Hepatocyte (in vitro differentiated cells): Measurements from ENCODE around the gene TEAD1. TPM values are rescaled to one million over a fixed set of nuclear protein-coding genes. Genes with fewer than 3 reads are reported as not detected.

Experiments
- DNase-seq: peaks from one replicate; pipeline ENCODE4 v3.0.0-alpha.2; 2016; ENCODE audit warnings: low spot score
- H2AFZ ChIP-seq: fragments of 200-600 bp; sonication (generic); 2 replicates; pipeline ENCODE4 v1.6.0; 2016; ENCODE audit warnings: antibody characterized with exemption, mild to moderate bottlenecking
- H3K27ac ChIP-seq: fragments of 200-600 bp; sonication (generic); 2 replicates; pipeline ENCODE4 v1.5.1; 2016; ENCODE audit warnings: mild to moderate bottlenecking
- H3K27me3 ChIP-seq: fragments of 200-600 bp; sonication (generic); 2 replicates; pipeline ENCODE4 v1.6.1; 2016
- H3K36me3 ChIP-seq: fragments of 200-600 bp; sonication (generic); replicated peaks from 2 replicates; pipeline ENCODE4 v1.5.1; 2016; ENCODE audit warnings: low read depth; ENCODE audit not compliant: insufficient read depth
- H3K4me1 ChIP-seq: fragments of 200-600 bp; sonication (generic); 2 replicates; pipeline ENCODE4 v1.5.1; 2016; ENCODE audit warnings: mild to moderate bottlenecking, moderate library complexity; ENCODE audit not compliant: insufficient read depth
- H3K4me2 ChIP-seq: fragments of 200-600 bp; sonication (generic); 2 replicates; pipeline ENCODE4 v1.6.0; 2016
- H3K4me3 ChIP-seq: fragments of 200-600 bp; sonication (generic); 2 replicates; pipeline ENCODE4 v1.5.1; 2016; ENCODE audit warnings: mild to moderate bottlenecking
- H3K79me2 ChIP-seq: fragments of 200-600 bp; sonication (generic); 2 replicates; pipeline ENCODE4 v1.6.0; 2017; ENCODE audit warnings: mild to moderate bottlenecking
- H3K9me2 ChIP-seq: fragments of 200-600 bp; sonication (generic); replicated peaks from 2 replicates; pipeline ENCODE4 v1.6.0; 2017; ENCODE audit warnings: mild to moderate bottlenecking; ENCODE audit not compliant: insufficient read depth
- H3K9me3 ChIP-seq: fragments of 200-600 bp; sonication (generic); 2 replicates; pipeline ENCODE4 v1.5.1; 2016; ENCODE audit warnings: low read depth, mild to moderate bottlenecking
- H4K20me1 ChIP-seq: fragments of 200-600 bp; sonication (generic); 2 replicates; pipeline ENCODE4 v1.6.0; 2016; ENCODE audit warnings: mild to moderate bottlenecking; ENCODE audit not compliant: insufficient read depth, poor library complexity, severe bottlenecking
- CTCF ChIP-seq: fragments of 200-600 bp; sonication (generic); IDR thresholded peaks from 2 replicates; pipeline ENCODE4 v1.5.1; 2016; ENCODE audit warnings: antibody characterized with exemption, mild to moderate bottlenecking; ENCODE audit not compliant: poor library complexity
- EZH2 ChIP-seq: fragments of 200-600 bp; sonication (generic); IDR thresholded peaks from 2 replicates; pipeline ENCODE4 v1.6.1; 2016; ENCODE audit warnings: antibody characterized with exemption, mild to moderate bottlenecking, borderline replicate concordance
- EZH2phosphoT487 ChIP-seq: fragments of 200-600 bp; sonication (generic); IDR thresholded peaks from one replicate; pipeline ENCODE4 v1.6.1; 2018; ENCODE audit warnings: antibody characterized with exemption, mild to moderate bottlenecking, low read depth, moderate library complexity; ENCODE audit not compliant: unreplicated experiment, severe bottlenecking
- WGBS: methylation state at CpG from one replicate; pipeline ENCODE4 v1.1.6; 2016; ENCODE audit warnings: low lambda C conversion rate; ENCODE audit errors: missing lambda C conversion rate; 5-methylcytosine and 5-hydroxymethylcytosine counted together
- polyA plus RNA-seq: library from polyadenylated mRNA; unstranded; fragments of >200 nt; fragmentation: Nextera tagmentation; extraction: Ambion mirVana; gene quantifications from 2 replicates; pipeline ENCODE4 v1.2.1, GENCODE V29; 2016
- total RNA-seq: library from RNA; depleted of rRNA; stranded (reverse); fragments of >200 nt; gene quantifications from 2 replicates; pipeline ENCODE4 v1.2.3, GENCODE V29; 2014

TEAD1 gene
- total and polyA plus RNA-seq, 2 experiments from 2014 or later: 37.2 to 82.2 TPM

DNA sequence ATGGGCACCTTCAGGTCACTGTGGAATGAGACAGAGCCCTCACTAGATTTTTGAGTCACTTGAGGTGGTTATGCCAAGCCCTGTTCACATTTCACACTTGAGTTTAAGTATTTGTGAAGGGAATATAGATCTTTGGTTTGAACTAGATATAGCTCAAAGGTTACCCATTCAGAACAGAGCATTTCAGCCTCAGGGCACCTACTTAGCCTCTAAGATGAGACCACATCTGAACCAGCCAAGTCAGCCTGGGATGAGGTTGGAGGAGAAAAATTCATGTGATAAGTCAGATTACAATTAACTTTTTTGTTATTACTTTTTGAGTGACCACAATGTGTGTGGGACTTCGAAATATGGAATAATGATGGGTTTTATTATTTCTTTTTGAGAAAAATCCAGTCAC, 127.8 kb downstream of the TEAD1 start:
- H3K9me3 ChIP-seq: no peaks in the 10 kb centered on the region
- H3K4me1 ChIP-seq: peaks cover 82% of the 10 kb centered on the region
- H3K4me2 ChIP-seq: peak overlapping the region; percentile 67
- H3K79me2 ChIP-seq: peaks cover 73% of the 10 kb centered on the region
- no peak overlapping the region for H2AFZ ChIP-seq
- H3K4me3 ChIP-seq: no peak overlapping the region
- peak overlapping the region; percentile 97 for H3K27ac ChIP-seq
- H3K9me2 ChIP-seq: no peaks in the 10 kb centered on the region
- 94% methylated on average over 1 of the region's 1 CpG for WGBS
- H3K36me3 ChIP-seq: no peaks in the 10 kb centered on the region
- H3K27me3 ChIP-seq: no peaks in the 10 kb centered on the region
- TF ChIP-seq EZH2 (no peak), EZH2phosphoT487 (no peak), CTCF (no peak)
- H4K20me1 ChIP-seq: no peaks in the 10 kb centered on the region
- DNase-seq: no peak

GRCh38 chr11:12802418-12803085, 128.3 kb downstream of the TEAD1 start:
- Histone ChIP-seq H3K36me3 (no peaks in the 10 kb centered on the region), H3K27me3 (no peaks in the 10 kb centered on the region), H3K4me3 (no peak overlapping the region), H3K79me2 (peaks cover 73% of the 10 kb centered on the region), H4K20me1 (no peaks in the 10 kb centered on the region), H3K9me3 (no peaks in the 10 kb centered on the region), H3K4me1 (peaks cover 82% of the 10 kb centered on the region), H2AFZ (no peak overlapping the region), H3K9me2 (no peaks in the 10 kb centered on the region), H3K27ac (peak overlapping the region; percentile 97), H3K4me2 (peak overlapping the region; percentile 67)
- 14% methylated on average over 16 of the region's 16 CpGs for WGBS
- DNase-seq: peak; percentile 94
- TF ChIP-seq EZH2phosphoT487 (no peak), EZH2 (no peak), CTCF (no peak)

GRCh38 chr11:12803086-12803826, 129.0 kb downstream of the TEAD1 start:
- Histone ChIP-seq H3K36me3 (no peaks in the 10 kb centered on the region), H3K27me3 (no peaks in the 10 kb centered on the region), H4K20me1 (no peaks in the 10 kb centered on the region), H2AFZ (no peak overlapping the region), H3K4me2 (peak overlapping the region; percentile 67), H3K27ac (peak overlapping the region; percentile 97), H3K79me2 (peaks cover 73% of the 10 kb centered on the region), H3K4me3 (no peak overlapping the region), H3K9me3 (no peaks in the 10 kb centered on the region), H3K4me1 (peaks cover 80% of the 10 kb centered on the region), H3K9me2 (no peaks in the 10 kb centered on the region)
- no peak for DNase-seq
- no peak for TF ChIP-seq EZH2phosphoT487
- TF ChIP-seq EZH2: no peak
- TF ChIP-seq CTCF: no peak
- WGBS: 31% methylated on average over 7 of the region's 7 CpGs
